Amniotic epithelial cell (primary cell): Measurements from ENCODE around the gene PPP2R5C.
"Not testable (repeated sequence)": the region's sequence is repeated elsewhere in the genome, so short reads cannot be mapped to it uniquely, and the experiment has no call there.

Source experiments
- DNase-seq: peaks from one replicate; pipeline ENCODE4 v3.0.0-alpha.2; 2010; ENCODE audit warnings: low read depth

Gene PPP2R5C

GRCh38 chr14:101781240-101782061 lies 19.9 kb downstream of the PPP2R5C start:
- DNase-seq, result no peak

DNA sequence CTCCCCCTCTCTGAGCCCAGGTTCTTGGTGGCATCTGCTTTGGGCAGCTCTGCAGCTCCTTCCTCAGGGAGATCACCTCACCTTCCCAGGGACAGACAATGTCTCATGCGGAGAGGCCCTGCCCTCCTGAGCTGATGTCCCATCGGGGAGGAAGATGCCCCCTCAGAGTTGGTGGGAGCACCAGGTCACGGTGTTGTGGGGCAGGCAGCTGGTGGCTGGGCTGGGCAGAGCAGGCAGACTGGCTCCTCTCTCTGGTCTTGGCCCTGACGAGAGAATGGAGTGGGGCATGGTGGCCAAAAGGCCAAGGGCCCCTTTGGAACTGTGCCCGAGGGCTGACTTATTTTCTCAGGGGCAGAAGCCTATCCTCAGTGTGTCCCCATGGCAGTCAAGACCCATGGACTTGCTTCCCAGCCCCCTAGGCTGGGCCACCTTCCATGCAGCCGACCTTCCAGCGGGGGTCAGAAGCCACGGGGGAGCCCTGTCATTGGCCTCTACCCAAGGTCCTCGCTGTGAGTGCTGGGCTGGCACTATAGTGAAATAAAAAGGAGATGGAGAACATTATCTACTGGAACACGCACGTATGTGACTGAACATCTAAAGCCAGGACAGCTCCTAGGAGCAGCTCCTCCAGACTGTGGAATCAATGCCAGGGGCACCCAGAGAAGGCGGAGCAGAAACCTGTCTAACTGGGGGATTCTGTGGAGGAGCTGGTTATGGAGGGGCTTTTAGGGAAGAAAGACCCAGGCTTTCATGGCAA lies 21.9 kb downstream of the PPP2R5C start:
- DNase-seq, result no peak

DNA sequence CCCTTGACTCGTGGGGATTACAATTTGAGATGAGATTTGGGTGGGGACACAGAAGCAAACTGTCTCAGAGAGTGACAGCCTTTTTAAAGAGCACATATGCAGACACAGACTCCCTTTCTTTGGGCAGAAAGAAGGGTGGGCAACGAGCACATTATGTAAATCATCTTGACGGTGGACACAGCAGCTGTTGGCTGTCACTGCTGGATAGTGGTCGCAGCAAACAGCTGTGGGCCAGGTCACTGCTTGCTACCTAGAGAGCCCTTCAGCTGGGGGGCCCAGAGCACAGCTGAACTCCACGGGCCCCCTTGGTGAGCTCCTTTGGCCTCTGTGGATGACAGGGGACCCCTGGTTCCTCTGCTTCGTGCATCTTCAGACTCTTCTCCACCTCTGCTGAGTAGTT lies 23.1 kb downstream of the PPP2R5C start:
- DNase-seq, result no peak

DNA sequence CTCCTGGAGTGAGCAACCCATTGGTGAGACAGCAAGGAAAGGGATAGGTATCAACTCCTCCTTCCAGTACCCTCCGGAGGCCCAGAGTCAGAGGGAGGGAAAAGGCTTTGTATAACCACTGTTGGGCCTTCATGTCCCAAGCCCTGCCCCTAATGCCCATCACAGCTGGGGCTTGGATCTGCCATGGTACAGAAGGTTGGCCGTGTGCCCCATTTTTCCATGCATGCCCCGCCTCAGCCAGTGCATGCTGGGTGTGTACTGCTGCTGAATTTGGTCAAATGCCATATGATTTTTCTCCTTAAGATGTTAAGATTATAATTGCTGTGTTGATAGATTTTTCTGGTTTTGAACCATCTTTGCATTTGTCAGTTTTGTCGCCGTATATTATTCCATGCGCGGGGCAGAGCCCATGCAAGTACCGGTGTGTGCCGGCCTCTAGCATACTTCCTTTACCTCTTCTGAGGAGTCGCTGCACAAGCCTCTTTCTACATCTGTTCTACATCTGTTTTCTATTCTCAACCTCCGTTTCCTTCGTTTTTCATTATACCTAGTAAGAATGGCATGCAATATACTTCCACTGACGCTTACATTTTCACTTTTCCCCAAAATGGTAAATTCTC lies 26.6 kb downstream of the PPP2R5C start:
- no peak for DNase-seq

DNA sequence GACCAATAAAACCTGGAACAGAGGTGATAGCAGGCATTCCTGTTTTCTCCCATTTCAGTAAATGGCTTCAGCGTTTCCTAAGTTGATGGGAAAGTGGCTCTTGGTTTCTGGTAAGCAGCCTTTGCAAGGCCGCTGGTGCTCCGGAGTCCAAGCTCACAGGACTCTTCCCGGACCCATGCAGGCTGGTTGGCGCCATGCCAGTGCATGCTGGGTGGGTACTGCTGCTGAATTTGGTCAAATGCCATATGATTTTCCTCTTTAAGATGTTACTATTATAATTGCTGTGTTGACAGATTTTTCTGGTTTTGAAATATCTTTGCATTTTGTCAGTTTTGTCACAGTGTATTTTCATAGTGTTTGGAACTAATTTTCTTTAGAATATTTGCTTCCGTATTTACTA lies 27.7 kb downstream of the PPP2R5C start:
- no peak for DNase-seq

GRCh38 chr14:101790232-101790631 lies 28.7 kb downstream of the PPP2R5C start:
- DNase-seq, result no peak

DNA sequence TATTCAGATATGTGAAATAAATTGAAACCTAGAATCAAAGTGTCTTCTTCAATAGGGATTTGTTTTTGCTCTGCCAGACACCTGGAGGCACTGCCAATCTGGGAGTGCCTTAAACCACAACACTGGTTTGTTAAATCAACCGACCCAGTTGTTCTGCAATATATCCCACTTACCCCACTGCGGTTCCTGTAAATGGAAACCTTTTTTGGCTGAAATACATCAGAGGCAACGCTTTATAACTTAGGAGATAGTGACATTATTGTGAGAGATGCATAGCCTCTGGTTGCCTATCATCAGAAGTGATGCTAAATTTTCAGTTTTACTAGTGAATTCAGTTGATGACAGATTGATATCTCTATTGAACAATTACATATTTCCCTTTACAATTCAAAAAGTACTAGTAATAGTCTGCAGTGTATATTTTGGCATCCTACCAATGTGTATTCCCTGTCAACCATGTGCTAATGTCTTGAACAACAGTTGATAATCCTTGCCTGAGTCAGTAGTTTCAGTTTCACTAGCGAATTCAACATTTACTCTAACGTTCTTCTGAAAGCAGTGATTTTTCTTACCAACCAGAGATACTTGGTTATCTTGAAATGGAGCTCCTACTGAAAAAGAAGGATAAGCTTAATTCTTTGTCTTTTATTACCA lies 30.5 kb downstream of the PPP2R5C start:
- peak; percentile 66 for DNase-seq

- DNase-seq, result no peak
These were observed 34.5 kb downstream of the PPP2R5C start for GRCh38 chr14:101796016-101796415.

DNA sequence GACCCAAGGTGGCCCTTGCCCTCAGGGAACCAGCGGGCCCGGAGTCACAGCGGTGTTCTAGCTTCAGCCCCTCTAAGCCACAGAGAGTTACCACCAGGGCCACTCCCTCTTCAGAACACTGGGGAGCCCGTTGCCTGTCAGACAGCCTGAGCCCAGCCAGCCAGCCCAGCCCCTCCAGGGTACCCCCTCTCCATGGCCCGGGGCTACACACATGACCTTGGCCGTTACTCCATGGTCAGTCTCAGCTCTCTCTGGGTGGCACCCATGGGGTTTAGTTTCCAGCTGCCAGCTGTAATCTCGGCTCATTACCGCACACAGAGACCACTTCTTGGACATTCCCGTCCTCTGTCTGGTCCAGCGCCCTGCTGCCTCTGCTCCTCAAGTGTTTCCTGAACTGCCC lies 35.0 kb downstream of the PPP2R5C start:
- DNase-seq, result no peak

- no peak for DNase-seq
These were observed 36.3 kb downstream of the PPP2R5C start for GRCh38 chr14:101797856-101798255.

- not testable (repeated sequence) for DNase-seq
These were observed 42.9 kb downstream of the PPP2R5C start for GRCh38 chr14:101804373-101804772.

- not testable (repeated sequence) for DNase-seq
These were observed 44.7 kb downstream of the PPP2R5C start for GRCh38 chr14:101806252-101806651.

DNA sequence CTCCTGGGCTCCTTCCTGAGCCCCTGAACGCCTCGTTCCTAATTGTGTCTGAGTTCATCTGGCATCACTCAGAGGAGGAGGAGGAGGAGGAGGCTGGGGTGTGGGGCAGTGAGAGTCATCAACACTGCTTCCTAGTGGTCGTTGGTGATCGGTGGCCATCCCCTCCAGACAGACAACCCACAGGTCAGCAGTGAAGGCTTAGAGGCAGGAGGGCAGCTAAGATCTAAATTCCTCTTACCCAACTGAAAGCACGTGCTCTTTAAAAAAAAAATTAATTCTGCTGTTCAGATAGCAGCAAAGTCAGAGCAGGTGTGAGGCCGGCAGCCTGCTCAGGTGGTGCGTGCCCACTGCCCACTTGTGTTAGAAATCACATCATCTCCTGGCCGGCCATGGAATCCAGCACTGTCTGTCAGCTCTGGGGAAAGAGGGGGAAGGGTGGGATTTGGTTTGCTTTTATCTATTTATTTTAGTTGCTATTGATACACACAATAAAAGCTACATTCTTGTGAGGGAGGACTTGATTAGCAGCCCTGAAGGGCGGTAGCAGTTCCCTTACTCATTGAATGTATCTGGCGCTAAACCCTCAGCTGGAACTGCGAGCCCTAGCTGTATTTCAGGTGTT lies 46.6 kb downstream of the PPP2R5C start:
- DNase-seq, result no peak

GRCh38 chr14:101808894-101809670 lies 47.6 kb downstream of the PPP2R5C start:
- no peak for DNase-seq

DNA sequence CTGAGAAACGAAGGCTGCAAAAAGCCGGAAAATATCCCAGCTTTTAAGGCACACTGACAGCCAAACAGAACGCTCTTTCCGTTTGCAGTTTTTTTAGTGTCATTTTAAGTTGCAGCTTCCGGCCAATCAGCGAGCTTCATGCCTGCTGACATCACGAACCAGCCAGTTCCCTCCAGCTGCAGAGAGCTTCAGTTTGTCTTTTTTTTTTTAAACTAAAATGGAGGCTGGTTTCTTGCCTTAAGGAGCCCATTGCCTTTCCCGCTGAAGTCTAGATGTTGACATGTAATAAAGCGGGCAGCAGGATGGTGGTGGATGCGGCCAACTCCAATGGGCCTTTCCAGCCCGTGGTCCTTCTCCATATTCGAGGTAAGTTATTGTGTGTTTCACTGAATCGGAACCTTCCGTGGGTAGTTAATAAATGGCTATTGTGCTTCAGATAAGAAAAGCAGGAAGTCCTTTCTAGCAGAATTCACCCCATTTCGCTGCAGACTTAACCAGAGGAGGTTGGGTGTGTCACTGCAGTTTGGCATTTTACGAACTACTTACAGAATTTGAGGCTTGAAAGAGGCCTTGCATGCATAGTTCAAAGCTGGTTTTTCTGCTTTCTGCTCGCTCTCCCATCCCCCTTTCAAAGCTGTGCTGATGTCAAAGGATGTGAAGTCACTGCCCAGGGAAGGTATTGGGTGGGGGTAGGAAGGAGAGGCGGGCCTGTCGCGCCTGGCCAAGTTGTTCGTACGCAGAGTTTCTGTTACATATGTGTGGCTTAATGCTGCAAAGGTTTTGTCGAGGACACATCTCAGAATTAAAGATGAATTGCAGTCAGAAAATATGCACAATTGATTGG lies 48.4 kb downstream of the PPP2R5C start:
- DNase-seq, result peak; percentile 95

DNA sequence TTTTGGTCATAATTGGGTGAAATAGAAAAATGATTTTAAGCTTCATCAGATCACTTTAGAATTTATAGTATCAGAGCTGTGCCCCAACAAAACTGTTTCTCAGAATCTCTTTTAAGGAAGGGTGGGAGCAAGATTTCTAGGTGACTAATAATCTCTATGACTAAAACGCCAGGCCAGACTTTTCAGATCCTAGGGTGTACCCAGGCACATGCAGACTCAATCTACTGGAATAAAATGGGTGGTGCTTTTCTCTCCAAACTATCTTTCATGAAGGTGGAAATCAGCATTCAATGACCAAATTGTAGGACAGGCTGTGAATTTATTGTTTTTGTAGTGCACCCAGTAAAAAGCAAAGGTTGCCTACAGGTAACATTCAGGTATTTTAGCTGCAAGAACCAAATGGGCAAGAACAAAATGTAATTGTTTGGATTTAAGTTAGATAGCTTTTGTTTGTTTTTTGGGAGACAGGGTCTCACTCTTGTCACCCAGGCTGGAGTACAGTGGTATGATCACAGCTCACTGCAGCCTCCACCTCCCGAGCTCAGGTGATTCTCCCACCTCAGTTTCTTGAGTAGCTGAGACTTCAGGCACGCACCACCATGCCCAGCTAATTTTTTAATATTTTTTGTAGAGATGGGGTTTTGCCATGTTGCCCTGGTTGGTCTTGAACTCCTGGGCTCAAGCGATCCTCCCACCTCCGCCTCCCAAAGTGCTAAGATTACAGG lies 49.5 kb downstream of the PPP2R5C start:
- no peak for DNase-seq

- no peak for DNase-seq
These were observed 50.6 kb downstream of the PPP2R5C start for GRCh38 chr14:101812071-101812470.

DNA sequence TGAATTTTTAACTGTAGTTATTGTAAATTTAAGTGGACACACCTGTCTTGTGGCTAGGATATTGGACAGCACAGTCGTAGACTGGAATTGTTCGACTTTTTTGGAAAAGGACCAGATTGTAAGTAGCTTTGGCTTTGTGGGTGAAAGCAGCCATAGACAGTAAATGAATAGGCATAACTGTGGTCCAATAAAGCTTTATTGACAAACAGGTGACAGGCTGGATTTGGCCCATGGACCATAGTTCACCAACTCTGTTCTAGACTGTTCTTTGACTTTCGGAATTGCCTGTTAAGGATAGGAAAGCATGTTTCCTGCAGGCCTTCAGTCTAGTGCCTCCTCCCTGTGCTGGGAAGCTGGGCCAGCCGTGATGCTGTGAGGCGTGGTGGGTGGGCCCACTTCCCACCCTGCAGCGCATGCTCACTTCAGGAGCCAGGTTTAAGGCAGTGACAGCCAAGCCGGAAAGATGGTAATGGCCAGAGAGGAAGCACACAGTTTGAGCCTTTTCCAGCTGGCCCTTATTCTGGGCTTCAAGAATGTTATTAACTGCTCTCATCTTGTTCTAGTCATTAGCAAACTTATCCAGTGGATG lies 51.8 kb downstream of the PPP2R5C start:
- no peak for DNase-seq

- DNase-seq, result no peak
These were observed 52.3 kb downstream of the PPP2R5C start for GRCh38 chr14:101813833-101814232.
